Breast epithelium (tissue), 4 donors: ENCODE measurements around the gene MYCN. TPM values are rescaled to one million over a fixed set of nuclear protein-coding genes. Genes with fewer than 3 reads are reported as not detected.

Experiments
- DNase-seq, 2 donors: peaks; one replicate each; pipeline ENCODE4 v3.0.0-alpha.2; 2019; ENCODE audit warnings: low spot score in 2 of 2
- H3K27ac ChIP-seq, 2 donors: fragments of 200-600 bp; sonication (generic) in 1 of 2; one replicate each; pipeline ENCODE4 v1.5.1; 2016 to 2019; ENCODE audit warnings: mild to moderate bottlenecking in 1 of 2
- H3K27me3 ChIP-seq, 2 donors: fragments of 200-600 bp; sonication (generic) in 1 of 2; one replicate each; pipeline versions ENCODE4 v1.5.1 to v1.6.0; 2017 to 2019; ENCODE audit warnings: control low read depth in 1 of 2, mild to moderate bottlenecking in 1 of 2
- H3K36me3 ChIP-seq: fragments of 200-600 bp; one replicate; pipeline ENCODE4 v1.5.1; 2019
- H3K4me1 ChIP-seq, 2 donors: fragments of 200-600 bp; sonication (generic); one replicate each; pipeline ENCODE4 v1.5.1; 2016 to 2019; ENCODE audit warnings: control low read depth in 1 of 2
- H3K4me3 ChIP-seq, 3 donors: fragments of 200-600 bp; sonication (generic); 1 replicate in 2 of 3; 2 replicates in 1 of 3; pipeline ENCODE4 v1.5.1; 2016 to 2019; ENCODE audit warnings: mild to moderate bottlenecking in 3 of 3, moderate library complexity in 2 of 3
- H3K9me3 ChIP-seq, 2 donors: fragments of 200-600 bp; sonication (generic) in 1 of 2; one replicate each; pipeline ENCODE4 v1.5.1; 2016 to 2019; ENCODE audit warnings: control low read depth in 1 of 2
- CTCF ChIP-seq, 3 donors: fragments of 450-650 bp; IDR thresholded peaks; one replicate each; pipeline ENCODE4 v1.5.1; 2016 to 2017; ENCODE audit warnings: antibody characterized with exemption in 3 of 3, mild to moderate bottlenecking in 3 of 3, moderate library complexity in 3 of 3
- POLR2A ChIP-seq: fragments of 450-650 bp; IDR thresholded peaks from one replicate; pipeline ENCODE4 v1.6.1; 2016; ENCODE audit warnings: antibody characterized with exemption, mild to moderate bottlenecking, moderate library complexity
- POLR2AphosphoS5 ChIP-seq, 3 donors: sonication (generic); formaldehyde crosslinking; IDR thresholded peaks; one replicate each; pipeline ENCODE4 v1.6.1; 2017; ENCODE audit warnings: antibody characterized with exemption in 3 of 3
- intact Hi-C: fragments of 100-400 bp; cut with DNase I; formaldehyde crosslinking; loops from one replicate; pipeline ENCODE4 v1.15.1; 2023; ENCODE audit warnings: low total_unique reads
- total RNA-seq, 3 donors: library from RNA; depleted of rRNA; stranded (reverse); fragments of >200 nt; gene quantifications; one replicate each; pipeline ENCODE4 v1.1.0, GENCODE V29; 2016

MYCN gene
- total RNA-seq, 3 donors from 2014 or later = 0.32 to 0.98 (median 0.59) TPM

GRCh38 chr2:15933184-15933845 lies 7.0 kb upstream of the MYCN start:
- Histone ChIP-seq H3K4me3 (no peak overlapping the region), H3K36me3 (no peaks in the 10 kb centered on the region), H3K4me1 (no peaks in the 10 kb centered on the region), H3K27ac (no peak overlapping the region), H3K27me3 (peaks cover 0 to 2% of the 10 kb centered on the region in 2 donors), H3K9me3 (no peaks in the 10 kb centered on the region)
- TF ChIP-seq CTCF (IDR thresholded peaks at IDR 0.05) (no peak), POLR2A (no peak)
- DNase-seq = no peak
- intact Hi-C loops = no loop called here

GRCh38 chr2:15934291-15934945 lies 5.9 kb upstream of the MYCN start:
- intact Hi-C loops = no loop called here

GRCh38 chr2:15935189-15935588 lies 5.2 kb upstream of the MYCN start:
- no peaks in the 10 kb centered on the region for H3K36me3 ChIP-seq
- H3K9me3 ChIP-seq = no peaks in the 10 kb centered on the region
- no peak overlapping the region for H3K27ac ChIP-seq
- peaks cover 0 to 3% of the 10 kb centered on the region in 2 donors for H3K4me1 ChIP-seq
- H3K4me3 ChIP-seq = no peak overlapping the region
- H3K27me3 ChIP-seq = peaks cover 0 to 15% of the 10 kb centered on the region in 2 donors
- no peak for TF ChIP-seq POLR2AphosphoS5 (IDR thresholded peaks at IDR 0.05)
- TF ChIP-seq CTCF (IDR thresholded peaks at IDR 0.05) = no peak
- TF ChIP-seq POLR2A = no peak
- intact Hi-C loops = no loop called here
- DNase-seq = no peak

More at GRCh38 chr2:15934291-15934945, 5.9 kb upstream of the MYCN start:
- no peak overlapping the region for H3K27ac ChIP-seq
- H3K4me3 ChIP-seq = no peak overlapping the region
- no peaks in the 10 kb centered on the region for H3K4me1 ChIP-seq
- H3K36me3 ChIP-seq = no peaks in the 10 kb centered on the region
- H3K27me3 ChIP-seq = peaks cover 0 to 12% of the 10 kb centered on the region in 2 donors
- DNase-seq = no peak
- TF ChIP-seq POLR2AphosphoS5 (IDR thresholded peaks at IDR 0.05) = no peak
- no peak for TF ChIP-seq POLR2A
- TF ChIP-seq CTCF (IDR thresholded peaks at IDR 0.05) = no peak
- H3K9me3 ChIP-seq = no peaks in the 10 kb centered on the region

GRCh38 chr2:15935675-15936074 lies 4.7 kb upstream of the MYCN start:
- intact Hi-C loops = no loop called here
- Histone ChIP-seq H3K27ac (no peak overlapping the region), H3K4me3 (no peak overlapping the region), H3K4me1 (peaks cover 0 to 6% of the 10 kb centered on the region in 2 donors), H3K36me3 (no peaks in the 10 kb centered on the region), H3K27me3 (peaks cover 0 to 16% of the 10 kb centered on the region in 2 donors), H3K9me3 (no peaks in the 10 kb centered on the region)
- no peak for TF ChIP-seq CTCF (IDR thresholded peaks at IDR 0.05)
- TF ChIP-seq POLR2AphosphoS5 (IDR thresholded peaks at IDR 0.05) = no peak
- no peak for TF ChIP-seq POLR2A
- no peak for DNase-seq
